Activated CD4-positive, alpha-beta T cell treated with anti-CD3 and anti-CD28 coated beads, Interleukin-2, amount 50 U/mL, for 16 hours (primary cell): ENCODE data around the gene CLEC3B.
"Not testable (repeated sequence)": the region's sequence is repeated elsewhere in the genome, so short reads cannot be mapped to it uniquely, and the experiment has no call there.

Experiments used
- DNase-seq: peaks from one replicate; pipeline ENCODE4 v3.0.0-alpha.2; 2020

CLEC3B gene

GRCh38 chr3:45071075-45071474 is 45.0 kb downstream of the CLEC3B start:
- no peak for DNase-seq

DNA sequence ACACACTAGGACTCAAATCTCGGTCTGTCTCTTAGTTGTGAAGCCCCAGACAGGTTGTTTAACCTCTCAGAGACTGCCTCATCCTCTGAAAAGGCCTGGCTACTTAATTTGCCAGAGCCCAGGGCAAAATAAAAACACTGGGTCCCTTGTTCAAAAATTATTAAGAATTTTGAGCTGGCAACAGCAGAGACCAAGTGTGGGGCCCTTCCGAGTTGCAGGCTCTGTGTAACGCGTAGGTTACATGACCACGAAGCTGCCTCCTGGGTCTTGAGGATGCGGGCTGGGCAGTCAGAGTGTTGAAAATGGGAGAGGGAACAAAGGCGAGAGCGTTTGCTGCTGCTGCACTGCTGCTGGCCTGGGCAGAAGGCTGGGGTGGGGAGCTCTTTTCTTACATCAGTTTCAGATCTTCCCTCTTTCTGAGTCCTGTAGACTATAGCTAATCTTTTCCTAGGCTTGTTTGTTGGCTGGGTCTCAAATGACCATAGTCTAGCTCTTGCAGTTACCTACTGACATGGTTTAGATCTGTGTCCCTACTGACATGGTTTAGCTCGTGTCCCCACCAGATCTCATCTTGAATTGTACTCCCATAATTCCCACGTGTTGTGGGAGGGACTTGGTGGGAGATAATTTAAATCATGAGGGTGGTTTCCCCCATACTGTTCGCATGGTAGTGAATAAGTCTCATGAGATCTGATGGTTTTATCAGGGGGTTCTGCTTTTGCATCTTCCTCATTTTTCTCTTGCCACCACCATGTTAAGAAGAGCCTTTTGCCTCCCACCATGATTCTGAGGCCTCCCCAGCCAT is 49.9 kb downstream of the CLEC3B start:
- no peak for DNase-seq

GRCh38 chr3:45078256-45078655 is 52.2 kb downstream of the CLEC3B start:
- DNase-seq: not testable (repeated sequence)

DNA sequence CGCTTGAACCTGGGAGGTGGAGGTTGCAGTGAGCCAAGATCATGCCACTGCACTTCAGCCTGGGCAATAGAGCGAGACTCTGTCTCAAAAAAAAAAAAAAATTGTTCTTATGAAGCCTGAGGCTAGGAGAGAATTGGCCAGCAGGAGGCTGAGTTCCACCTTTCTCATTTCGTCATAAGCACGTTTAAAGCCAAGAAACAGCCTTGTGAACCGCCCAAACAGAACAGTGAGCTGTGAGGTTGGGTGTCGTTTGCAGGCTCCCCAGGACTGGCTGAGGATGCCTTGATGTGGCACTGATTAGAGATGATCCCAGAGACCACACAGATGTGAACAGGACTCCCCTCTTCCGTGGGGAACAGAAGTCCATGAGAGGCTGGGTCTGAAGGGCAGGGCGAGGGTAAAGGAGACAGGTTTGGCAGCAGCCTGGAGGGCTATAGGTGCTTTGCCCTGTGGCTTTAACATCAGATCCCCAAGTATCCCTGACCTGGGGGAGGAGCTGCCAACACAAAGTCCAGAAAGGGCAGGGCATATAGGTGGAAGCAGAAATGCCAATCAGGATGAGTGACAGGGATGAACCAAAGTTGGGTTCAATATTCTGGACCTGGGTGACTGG is 52.9 kb downstream of the CLEC3B start:
- DNase-seq: no peak

DNA sequence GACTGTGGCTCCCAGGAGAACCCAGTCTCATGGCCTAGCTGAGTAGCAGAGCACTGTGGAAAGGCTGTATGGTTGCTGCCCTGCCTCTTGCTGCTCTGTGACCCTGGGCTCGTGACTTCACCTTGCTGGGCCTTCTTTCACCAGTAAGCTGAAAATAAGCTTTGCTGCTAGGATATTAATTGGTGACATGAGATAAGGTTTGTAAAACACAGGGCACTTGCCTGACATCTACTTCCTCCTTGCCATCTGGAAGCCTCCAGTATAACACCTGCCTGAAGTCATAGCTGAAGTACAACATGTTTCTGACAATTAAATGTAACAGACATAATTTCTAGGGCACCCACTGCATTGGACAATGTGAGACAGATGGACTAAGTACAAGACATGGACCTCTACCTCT is 53.6 kb downstream of the CLEC3B start:
- DNase-seq: no peak

- no peak for DNase-seq
Observed at GRCh38 chr3:45080824-45081223, 54.7 kb downstream of the CLEC3B start.

DNA sequence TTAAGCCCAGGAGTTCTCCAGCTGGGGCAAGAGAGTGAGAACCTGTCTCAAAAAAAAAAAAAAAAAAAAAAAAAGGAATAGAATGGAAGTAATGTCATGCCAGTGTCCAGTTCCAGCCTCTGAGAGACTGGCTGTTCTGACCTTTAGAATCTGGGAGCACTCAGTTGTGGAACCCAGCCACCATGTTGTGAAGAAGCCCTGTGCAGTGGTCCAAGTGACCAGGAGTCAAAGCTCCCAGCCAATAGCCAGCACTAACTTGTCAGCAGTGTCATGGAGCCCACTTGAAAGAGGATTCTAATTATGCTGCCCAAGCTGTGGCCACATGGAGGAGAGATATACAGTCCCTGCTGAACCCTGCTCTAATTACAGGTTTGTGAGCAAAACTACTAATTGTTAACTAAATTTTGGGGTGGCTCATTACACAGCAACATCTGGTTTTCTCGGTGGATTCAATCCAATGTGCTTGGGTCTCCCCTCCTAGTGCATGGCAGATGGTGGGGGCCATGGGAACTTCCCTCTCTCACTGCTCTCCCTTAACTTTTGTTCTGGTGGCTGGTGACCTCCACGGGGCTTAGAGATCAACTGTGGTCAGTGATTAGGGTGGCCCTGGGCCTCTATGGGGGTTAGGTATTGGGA is 55.5 kb downstream of the CLEC3B start:
- no peak for DNase-seq

DNA sequence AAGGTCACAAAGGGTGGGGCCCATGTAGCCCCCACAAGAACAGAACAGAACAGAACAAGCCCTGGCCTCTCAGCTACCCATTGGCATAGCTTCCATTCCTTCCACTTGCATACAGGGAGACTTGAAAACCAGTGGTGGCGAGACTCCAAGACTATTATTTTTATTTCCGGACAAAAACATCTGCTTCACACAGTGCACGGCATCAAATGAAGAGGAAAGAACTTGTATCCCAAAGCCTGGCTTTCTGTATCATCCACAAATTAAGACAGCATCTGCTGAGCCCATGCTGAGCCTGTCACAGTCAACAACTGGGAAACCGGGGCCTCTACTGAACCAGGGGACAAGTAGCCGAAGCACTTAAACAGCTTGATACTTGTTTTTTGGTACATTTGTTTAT is 56.0 kb downstream of the CLEC3B start:
- DNase-seq: no peak

- DNase-seq: no peak
Observed at GRCh38 chr3:45083023-45083422, 56.9 kb downstream of the CLEC3B start.

GRCh38 chr3:45084361-45084760 is 58.3 kb downstream of the CLEC3B start:
- no peak for DNase-seq

DNA sequence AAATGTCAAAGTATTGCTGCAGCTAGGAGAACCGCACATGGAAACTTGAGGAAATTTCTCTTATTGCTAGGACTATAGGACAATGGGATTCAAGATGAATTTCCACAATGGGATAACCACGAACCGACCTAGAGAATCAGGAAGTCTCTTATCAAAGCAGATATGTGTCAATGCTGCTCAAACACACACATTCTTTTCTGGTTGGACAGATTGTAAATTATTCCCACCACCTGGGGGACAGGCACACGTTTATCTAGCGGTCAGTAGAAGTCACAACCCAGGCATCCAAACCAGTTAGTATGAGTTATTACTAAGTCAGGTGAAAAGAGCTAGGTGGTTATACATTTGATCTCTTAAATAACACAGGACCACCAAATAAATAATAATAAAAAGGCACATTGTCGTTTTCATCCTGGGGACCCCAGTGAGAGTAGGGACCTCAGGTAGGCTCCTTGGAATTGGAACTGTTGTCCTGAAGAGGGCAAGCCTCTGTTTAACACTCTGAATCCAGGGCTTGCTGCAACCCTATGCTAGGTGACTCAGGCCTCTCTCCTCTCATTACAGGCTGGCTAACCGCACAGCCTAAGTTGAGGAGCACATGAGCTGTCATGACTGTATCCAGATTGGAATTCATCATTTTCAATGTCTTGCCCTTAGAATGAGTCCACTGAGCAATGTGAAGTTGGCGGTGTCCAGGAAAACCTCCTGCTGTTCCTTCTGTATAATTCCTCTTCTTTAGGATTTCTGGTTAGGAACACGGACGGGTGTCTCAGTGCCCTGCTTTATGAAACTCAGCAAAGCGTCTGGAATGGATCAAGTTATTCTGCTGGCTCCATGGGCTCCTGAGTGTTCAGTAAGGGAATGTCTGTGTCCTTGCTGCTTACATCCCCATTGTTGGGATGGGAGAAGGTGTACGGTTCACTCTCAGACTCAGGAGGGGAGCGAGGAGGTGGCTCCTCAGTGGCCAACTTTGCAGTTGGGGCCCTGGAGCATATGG is 59.0 kb downstream of the CLEC3B start:
- no peak for DNase-seq
